ENCODE results near the gene CHI3L1. TPM values are rescaled to one million over a fixed set of nuclear protein-coding genes. Genes with fewer than 3 reads are reported as not detected.

The CHI3L1 gene
- total RNA-seq, 2 donors from 2014 or later = 0.85 to 9.4 TPM

DNA sequence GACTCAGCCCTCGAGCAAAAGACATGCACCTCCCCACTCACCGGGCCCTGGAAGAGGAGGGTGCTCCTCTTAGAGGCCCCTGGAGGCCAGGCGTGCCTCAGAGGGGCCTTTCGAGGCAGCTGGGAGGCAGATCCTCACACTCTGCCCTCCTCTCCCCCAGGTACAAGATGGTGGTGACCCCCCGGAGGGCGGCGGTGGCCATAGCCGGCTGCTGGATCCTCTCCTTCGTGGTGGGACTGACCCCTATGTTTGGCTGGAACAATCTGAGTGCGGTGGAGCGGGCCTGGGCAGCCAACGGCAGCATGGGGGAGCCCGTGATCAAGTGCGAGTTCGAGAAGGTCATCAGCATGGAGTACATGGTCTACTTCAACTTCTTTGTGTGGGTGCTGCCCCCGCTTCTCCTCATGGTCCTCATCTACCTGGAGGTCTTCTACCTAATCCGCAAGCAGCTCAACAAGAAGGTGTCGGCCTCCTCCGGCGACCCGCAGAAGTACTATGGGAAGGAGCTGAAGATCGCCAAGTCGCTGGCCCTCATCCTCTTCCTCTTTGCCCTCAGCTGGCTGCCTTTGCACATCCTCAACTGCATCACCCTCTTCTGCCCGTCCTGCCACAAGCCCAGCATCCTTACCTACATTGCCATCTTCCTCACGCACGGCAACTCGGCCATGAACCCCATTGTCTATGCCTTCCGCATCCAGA is 21.3 kb downstream of the CHI3L1 start:
- DNase-seq (ENCODE audit: low spot score) = no peak
- Histone ChIP-seq H3K27ac (no peak overlapping the region), H3K4me3 (no peak overlapping the region), H3K27me3 (no peaks in the 10 kb centered on the region), H3K36me3 (no peaks in the 10 kb centered on the region), H3K9me3 (no peaks in the 10 kb centered on the region), H3K4me1 (no peaks in the 10 kb centered on the region)
- no peak for TF ChIP-seq CTCF (IDR thresholded peaks at IDR 0.05)

DNA sequence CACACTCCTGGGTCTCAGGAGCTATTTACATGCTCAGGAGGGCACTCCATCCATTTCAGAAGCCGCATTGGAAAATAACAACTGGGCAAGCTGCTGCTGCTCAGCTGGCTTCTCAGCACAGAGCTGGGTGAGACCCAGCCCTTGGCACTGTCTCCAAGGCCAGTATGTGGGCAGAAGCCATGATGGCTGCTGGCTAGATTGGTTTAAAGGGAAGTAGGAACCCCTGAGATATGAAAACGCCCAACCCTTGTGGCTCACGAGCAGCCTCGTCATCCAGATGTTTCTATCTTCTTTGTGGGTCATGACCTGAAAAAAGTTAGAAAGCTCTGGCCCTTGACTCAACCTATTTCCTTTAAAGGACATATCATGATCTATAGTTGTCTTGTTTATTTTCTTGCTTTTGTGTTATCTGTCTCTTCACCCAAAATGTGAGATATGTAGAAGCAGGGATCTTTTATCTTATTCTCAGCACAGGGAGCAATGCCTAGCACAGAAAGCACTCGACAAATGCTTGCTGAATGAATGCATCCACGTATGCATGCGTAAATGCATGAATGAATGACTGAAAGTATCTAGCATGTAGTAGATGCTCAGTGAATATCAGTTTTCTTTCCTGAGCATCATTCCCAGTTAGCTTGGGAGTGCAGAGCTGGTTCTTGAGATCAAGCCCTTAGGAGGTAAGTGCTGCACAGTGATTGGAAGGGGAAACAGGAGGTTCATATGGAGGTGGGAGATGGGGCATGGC is 22.4 kb downstream of the CHI3L1 start:
- no peak for TF ChIP-seq CTCF (IDR thresholded peaks at IDR 0.05)
- Histone ChIP-seq H3K4me3 (no peak overlapping the region), H3K9me3 (no peaks in the 10 kb centered on the region), H3K4me1 (no peaks in the 10 kb centered on the region), H3K36me3 (no peaks in the 10 kb centered on the region), H3K27ac (no peak overlapping the region), H3K27me3 (no peaks in the 10 kb centered on the region)
- no peak for DNase-seq (ENCODE audit: low spot score)

DNA sequence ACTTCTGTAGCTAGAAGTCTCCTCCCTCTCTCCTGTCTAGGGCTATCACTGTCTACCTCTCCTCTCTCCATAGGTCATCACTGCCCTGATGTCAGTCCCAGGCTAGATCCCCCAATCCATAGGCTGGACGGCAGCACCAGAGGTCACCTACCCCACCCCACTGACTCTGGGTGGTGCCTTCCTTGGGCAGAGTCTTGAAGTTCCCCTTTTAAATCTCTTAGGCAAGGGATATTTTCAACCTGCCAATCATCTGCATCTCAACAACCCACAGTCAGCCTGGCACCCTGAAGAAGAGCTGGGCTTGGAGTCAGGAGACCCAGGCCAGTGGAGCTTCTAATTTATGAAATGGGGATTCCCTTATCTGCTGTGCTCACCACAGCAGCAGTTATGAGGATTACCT is 24.1 kb downstream of the CHI3L1 start:
- no peak for DNase-seq (ENCODE audit: low spot score)
- Histone ChIP-seq H3K4me1 (no peaks in the 10 kb centered on the region), H3K36me3 (no peaks in the 10 kb centered on the region), H3K4me3 (no peak overlapping the region), H3K27ac (no peak overlapping the region), H3K27me3 (no peaks in the 10 kb centered on the region), H3K9me3 (no peaks in the 10 kb centered on the region)
- no peak for TF ChIP-seq CTCF (IDR thresholded peaks at IDR 0.05)

DNA sequence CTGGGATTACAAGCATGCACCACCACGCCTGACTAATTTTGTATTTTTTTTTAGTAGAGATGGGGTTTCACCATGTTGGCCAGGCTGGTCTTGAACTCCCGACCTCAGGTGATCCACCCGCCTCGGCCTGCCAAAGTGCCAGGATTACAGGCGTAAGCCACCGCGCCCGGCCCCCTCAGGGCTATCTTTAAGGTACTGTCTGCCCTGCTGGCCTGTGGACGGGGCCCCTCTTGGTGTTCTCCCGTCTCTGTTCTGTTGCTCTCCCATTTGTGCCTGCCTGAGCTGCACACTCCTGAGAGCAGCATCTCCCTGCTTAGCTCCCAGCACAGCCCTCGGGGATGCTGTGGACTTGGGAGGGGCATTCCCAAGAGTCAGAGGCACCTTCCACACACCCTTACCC is 24.8 kb downstream of the CHI3L1 start:
- H3K27me3 ChIP-seq = no peaks in the 10 kb centered on the region
- TF ChIP-seq CTCF (IDR thresholded peaks at IDR 0.05) = no peak
- H3K4me1 ChIP-seq = no peaks in the 10 kb centered on the region
- H3K27ac ChIP-seq = no peak overlapping the region
- no peaks in the 10 kb centered on the region for H3K36me3 ChIP-seq
- H3K9me3 ChIP-seq = no peaks in the 10 kb centered on the region
- no peak overlapping the region for H3K4me3 ChIP-seq
- no peak for DNase-seq (ENCODE audit: low spot score)

GRCh38 chr1:203161175-203161574 is 25.3 kb downstream of the CHI3L1 start:
- no peak for DNase-seq (ENCODE audit: low spot score)
- H3K27me3 ChIP-seq = no peaks in the 10 kb centered on the region
- no peaks in the 10 kb centered on the region for H3K36me3 ChIP-seq
- H3K27ac ChIP-seq = no peak overlapping the region
- no peak overlapping the region for H3K4me3 ChIP-seq
- no peak for TF ChIP-seq CTCF (IDR thresholded peaks at IDR 0.05)
- H3K4me1 ChIP-seq = no peaks in the 10 kb centered on the region
- no peaks in the 10 kb centered on the region for H3K9me3 ChIP-seq
